Gastroesophageal sphincter (tissue), 3 donors: Measurements from ENCODE around the gene CMTM8.

Experiments used
- CTCF ChIP-seq, 4 experiments: fragments of 200-600 bp in 2 of 4; fragments of 450-650 bp in 2 of 4; sonication (generic) in 1 of 4; IDR thresholded peaks; one replicate each; pipeline ENCODE4 v1.5.1; 2017 to 2019; ENCODE audit warnings: antibody characterized with exemption in 4 of 4, mild to moderate bottlenecking in 2 of 4, moderate library complexity in 2 of 4
- EP300 ChIP-seq: sonication (generic); formaldehyde crosslinking; IDR thresholded peaks from one replicate; pipeline ENCODE4 v1.6.1; 2017; ENCODE audit warnings: antibody characterized with exemption, mild to moderate bottlenecking
- POLR2A ChIP-seq, 2 donors: fragments of 450-650 bp; IDR thresholded peaks; one replicate each; pipeline ENCODE4 v1.6.1; 2017; ENCODE audit warnings: antibody characterized with exemption in 2 of 2, mild to moderate bottlenecking in 2 of 2, moderate library complexity in 1 of 2
- POLR2AphosphoS5 ChIP-seq: sonication (generic); formaldehyde crosslinking; IDR thresholded peaks from one replicate; pipeline ENCODE4 v1.6.1; 2017; ENCODE audit warnings: antibody characterized with exemption

DNA sequence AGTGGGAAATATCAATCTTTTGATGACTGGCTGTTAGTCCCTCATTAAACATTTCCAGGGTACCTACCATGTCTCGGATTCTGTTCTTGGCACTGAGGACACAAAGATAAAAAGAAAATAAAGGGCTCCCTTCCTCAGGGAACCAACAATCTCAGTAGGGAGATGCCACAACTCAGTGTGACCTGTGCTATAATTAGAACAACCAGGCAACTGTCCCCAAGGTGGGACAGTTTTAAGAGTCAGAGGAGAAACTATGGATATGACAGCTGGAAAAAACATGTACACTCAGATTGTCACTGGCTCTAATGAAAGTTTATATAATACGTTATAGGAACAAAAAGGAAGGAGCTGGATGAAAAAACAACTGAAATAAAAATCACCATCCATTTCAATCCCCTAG lies 23.3 kb upstream of the CMTM8 start:
- TF ChIP-seq CTCF (IDR thresholded peaks at IDR 0.05) (no peak), POLR2A (IDR thresholded peaks at IDR 0.05) (no peak), POLR2AphosphoS5 (no peak), EP300 (no peak)
